ENCODE measurements around the gene ATP6V1F.

Gene ATP6V1F

DNA sequence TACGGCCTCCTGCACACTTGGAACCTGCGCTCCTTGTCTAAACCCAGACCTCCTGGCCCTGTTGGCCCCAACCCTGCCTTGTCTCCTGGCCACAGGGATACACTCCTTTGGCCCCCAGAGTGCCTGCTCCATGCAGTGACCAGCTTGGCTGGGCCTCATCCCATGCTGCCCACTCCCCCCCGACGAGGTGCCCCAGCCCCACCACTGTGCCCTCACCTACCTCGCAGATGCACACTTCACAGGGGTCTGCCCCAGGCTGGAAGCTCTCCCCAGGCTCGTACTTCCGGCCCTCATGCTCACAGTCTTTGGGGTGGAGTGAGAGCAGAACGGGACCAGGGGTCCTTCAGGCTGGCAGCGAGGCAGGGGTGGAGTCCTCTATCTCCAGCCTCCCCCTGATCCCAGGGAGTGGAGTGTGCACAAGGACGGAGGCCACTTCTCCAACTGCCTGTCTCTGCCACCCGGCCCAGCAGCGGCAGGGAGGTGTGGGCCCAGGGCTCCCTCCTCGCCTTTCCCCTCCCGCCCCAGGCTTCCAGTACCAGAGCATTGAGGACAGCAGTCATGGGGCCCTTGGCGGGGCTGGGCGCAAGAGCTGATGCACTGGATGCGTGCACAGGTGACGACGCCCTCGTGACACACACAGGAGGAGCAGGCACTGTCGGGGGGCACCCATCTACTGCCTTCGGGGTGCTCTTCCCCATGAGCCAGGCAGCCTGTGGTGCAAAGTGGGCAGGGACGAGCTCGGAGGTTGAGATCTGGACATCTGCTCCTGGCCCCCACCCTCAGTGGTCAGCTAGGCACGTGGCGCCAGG, 22.1 kb downstream of the ATP6V1F start:
- no peak for DNase-seq

DNA sequence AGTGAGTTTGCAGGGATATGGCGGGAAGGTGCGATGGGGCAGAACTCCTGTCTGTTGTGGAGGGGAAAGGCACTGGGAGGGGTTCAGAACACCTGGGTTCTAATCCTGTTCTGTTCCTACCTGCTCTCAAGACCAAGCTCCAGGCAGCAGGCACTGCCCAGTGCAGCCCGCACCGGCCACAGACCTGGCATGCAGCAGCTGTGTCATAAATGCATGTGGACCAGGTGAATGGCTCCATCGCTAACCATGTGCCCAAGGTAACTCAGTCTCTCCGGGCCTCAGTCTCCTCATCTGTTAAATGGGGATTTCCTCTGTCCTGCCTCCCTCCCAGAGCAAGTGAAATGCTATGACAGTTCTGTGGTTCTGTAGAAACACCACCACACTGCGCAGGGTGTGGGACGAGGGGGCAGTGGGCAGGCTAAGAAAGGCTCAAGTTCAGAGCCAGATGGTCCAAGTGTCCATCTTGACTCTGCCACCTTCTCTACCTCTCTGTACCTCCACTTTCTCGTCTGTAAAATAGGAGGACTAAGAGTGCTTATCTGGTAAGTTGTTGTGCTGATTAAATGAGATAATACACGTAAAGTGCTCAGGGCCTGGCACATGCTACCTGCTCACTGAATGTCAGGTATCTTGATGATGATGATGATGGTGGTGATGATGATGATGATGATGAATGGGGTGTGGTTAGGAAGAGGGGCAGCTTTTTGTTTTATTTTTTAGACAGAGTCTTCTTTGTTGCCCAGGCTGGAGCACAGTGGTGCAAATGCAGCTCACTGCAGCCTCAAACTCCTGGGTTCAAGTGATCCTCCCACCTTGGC, 22.9 kb downstream of the ATP6V1F start:
- DNase-seq = no peak

DNA sequence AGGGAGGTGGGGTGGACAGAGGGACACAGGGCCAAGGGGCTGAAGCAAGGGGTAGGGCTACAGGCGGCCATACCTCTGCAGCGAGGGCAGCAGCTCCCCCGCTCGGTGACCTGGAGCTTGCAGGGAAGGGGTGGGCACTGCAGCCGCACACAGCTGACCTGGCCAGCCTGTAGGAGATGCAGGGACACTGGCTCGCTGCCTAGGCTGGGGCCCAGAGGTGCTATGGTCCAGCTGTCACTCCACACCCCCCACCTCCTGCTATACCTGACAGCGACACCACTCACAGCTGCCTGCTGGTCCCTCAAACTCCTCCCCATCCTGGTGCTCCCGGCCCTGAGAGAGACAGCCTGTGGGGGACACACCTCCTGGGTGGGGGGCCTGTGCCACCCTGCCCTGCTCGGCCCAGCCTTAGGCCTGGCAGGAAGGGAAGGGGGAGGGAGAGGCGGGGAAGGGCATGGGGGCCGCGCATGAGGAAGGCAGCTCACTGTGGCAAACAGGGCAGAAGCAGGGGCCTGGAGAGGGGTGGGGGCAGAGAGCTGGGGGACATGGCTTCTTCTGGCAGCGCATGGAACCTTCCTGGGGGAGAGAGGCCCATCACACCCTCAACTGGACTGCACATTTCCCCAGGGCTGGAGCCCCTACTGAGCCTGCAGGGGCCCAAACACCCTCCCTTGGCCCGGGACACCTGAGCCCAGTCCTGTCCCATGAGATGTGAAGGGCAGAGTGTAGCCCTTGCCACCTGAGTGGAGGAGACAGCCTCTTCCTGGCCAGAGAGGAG, 23.9 kb downstream of the ATP6V1F start:
- no peak for DNase-seq

- no peak for DNase-seq
These were observed 24.7 kb downstream of the ATP6V1F start for GRCh38 chr7:128887169-128888038.

DNA sequence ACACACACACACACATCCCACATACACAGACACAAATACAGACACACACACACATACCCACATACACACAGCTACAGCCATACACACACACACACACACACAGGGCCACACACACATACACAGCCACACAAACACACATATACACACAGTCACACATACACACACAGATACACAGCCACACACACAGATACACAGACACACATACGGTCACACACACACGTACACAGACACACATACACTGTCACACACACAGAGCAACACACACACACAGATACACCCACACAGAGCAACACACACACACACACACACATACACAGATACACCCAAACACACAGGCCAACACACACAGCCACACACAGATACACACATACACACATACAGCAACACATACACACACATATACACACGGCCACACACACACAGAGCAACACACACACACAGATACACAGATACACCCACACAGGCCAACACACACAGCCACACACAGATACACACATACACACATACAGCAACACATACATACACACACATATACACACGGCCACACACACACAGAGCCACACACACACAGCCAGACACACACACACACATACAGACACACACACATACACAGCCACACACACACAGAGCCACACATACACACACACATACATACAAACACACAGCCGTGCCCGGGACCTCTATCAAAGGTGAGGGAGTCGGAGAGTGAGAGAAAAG, 25.5 kb downstream of the ATP6V1F start:
- no peak for DNase-seq

GRCh38 chr7:128888756-128889095, 26.1 kb downstream of the ATP6V1F start:
- no peak for DNase-seq

GRCh38 chr7:128889121-128889520, 26.5 kb downstream of the ATP6V1F start:
- no peak for DNase-seq

DNA sequence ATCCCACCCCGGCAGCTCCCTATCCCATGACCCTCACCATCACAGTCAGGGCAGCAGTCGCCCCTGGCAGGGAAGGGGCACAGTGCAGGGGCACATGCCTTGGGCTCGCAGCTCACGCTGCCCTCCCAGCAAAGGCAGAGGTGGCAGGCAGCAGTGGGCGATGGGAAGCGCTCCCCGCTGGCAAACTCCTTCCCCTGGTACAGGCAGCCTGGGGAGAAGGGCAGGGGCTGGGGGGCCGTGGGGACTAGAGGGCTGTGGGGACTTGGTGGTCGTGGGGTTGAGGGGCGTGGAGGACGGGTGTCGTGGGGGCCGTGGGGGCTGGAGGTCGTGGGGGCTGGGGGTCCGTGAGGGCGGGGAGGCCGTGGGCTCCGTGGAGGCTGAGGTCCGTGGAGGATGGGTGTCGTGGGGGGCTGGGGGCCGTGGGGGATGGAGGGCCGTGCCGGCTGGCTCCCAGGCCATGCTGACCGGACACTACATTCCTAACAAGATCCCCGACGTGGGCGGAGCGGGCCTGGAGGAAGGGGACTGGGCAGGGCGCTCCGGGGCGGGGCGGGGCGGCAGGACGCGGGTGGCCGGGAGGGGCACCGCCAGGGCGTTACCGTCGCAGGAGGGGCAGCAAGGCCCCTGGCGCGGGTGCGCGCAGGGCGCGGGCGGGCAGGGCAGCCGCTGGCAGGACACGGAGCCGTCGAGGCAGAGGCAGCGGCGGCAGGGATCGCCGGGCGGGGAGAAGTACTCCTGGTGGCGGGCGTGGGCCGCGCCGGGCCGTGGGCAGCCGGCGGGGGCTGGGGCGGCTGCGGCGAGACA, 27.9 kb downstream of the ATP6V1F start:
- DNase-seq = no peak

- DNase-seq = no peak
These were observed 28.7 kb downstream of the ATP6V1F start for GRCh38 chr7:128891110-128891941.

GRCh38 chr7:128891942-128892269, 29.2 kb downstream of the ATP6V1F start:
- no peak for DNase-seq

- DNase-seq = no peak
These were observed 30.0 kb downstream of the ATP6V1F start for GRCh38 chr7:128892521-128893250.

DNA sequence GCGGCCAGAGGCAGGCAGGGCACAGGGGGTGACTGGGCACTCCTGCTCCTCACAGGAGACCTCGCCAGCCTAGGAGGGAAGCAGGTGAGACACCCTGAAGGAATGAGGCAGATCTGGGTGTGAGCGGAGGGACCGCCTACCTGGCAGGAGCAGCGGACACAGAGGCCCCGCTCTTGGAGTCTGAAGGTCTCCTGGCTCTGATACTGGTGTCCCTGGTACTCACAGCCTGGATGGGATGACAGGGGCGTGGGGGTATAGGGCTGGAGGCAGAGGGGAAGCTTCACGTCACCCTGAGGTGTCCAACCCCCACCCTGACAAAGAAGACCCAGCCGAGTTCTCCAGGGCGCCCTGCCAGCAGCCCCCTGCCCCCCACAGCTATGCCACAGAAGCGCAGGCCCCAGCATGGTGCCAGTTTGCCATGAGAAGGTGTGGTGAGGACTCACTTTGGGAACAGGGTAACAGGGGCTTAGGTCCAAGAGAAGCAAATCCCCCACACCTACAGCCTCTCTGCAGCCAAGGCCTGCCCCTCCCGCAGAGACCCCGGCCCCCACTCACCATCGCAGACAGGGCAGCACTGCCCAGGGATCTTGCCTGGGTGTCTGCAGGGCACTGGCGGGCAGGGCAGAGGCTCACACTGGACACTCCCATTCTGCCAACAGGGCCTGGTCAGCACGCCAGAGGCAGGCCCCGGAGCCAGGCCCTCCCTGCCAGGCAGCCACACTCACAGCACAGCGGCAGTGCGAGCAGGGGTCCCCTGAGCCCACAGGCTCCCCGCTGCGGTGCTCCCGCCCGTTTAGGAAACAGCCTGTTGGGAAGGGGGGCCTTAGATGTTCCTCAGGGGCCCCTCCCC, 30.8 kb downstream of the ATP6V1F start:
- no peak for DNase-seq

DNA sequence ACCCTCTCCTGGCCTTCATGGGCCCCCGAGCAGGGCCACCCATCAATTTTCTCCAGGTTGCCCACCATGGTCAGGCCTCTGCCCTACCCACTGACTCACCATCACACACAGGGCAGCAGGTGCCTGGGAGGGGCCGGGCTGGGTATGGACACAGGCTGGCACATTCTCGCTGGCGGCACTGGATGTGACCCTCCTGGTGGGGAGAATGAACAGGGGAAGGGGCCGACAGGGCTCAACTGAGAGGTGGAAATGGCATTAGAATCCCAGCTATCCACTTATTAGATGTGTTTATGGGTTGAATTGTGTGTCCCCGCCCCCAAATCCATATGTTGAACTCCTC, 31.4 kb downstream of the ATP6V1F start:
- DNase-seq = no peak

DNA sequence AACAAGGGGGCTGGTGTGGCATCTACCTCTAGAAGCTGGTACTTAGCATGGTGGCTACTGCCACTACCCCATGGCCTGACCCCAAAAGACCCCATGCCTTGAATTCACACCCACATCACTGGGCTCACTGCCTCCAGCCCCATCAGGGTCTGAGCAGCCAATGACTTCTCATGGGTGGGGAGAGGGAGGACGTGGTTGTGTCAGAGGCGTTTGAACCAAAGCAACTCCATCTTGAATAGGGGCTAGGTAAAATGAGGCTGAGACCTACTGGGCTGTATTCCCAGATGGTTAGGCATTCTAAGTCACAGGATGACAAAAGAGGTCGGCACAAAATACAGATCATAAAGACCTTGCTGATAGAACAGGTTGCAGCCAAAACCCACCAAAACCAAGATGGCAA, 32.7 kb downstream of the ATP6V1F start:
- no peak for DNase-seq

- no peak for DNase-seq
These were observed 36.7 kb downstream of the ATP6V1F start for GRCh38 chr7:128899392-128899791.

DNA sequence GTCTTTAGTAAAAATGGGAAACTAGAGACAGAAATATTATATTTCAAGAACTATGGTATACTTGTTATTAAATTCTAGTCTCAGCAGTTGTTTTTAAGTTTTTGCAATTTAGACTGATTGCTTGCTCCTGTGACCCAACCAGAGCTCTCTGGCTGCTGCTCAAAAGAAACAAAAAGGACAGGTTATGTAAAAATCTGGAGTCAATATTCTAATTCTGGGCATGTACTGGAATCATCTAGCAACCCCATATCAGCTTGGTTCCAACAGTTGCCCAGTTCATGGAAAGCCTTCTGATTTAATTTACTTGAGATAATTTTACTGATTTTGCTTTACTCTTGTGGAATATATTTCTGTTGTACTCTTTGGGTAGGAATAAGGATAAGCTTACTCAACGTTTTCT, 37.6 kb downstream of the ATP6V1F start:
- no peak for DNase-seq

GRCh38 chr7:128902761-128903585, 40.3 kb downstream of the ATP6V1F start:
- peak; percentile 79 to 86 for DNase-seq

All from inflammatory macrophage (primary cell).